ENCODE measurements around the gene PDILT. TPM values are rescaled to one million over a fixed set of nuclear protein-coding genes. Genes with fewer than 3 reads are reported as not detected.

PDILT gene
- total and polyA plus RNA-seq, 9 donors: not detected

GRCh38 chr16:20320592-20320991 lies 83.9 kb downstream of the PDILT start:
- Histone ChIP-seq H3K9me3 (no peaks in the 10 kb centered on the region), H3K4me3 (no peak overlapping the region), H3K4me1 (ENCODE audit: insufficient read depth) (no peaks in the 10 kb centered on the region), H3K27me3 (no peaks in the 10 kb centered on the region), H3K36me3 (no peaks in the 10 kb centered on the region), H3K27ac (no peak overlapping the region)
- intact Hi-C loops (cut with DNase I): no loop called here
- TF ChIP-seq CTCF (IDR thresholded peaks at IDR 0.05) (no peak), EP300 (IDR thresholded peaks at IDR 0.05) (no peak), POLR2A (IDR thresholded peaks at IDR 0.05) (no peak)
- no peak for DNase-seq

- H3K27ac ChIP-seq: no peak overlapping the region
- no peaks in the 10 kb centered on the region for H3K27me3 ChIP-seq
- no peaks in the 10 kb centered on the region for H3K9me3 ChIP-seq
- DNase-seq: no peak
- TF ChIP-seq EP300 (IDR thresholded peaks at IDR 0.05): no peak
- no peak for TF ChIP-seq POLR2A (IDR thresholded peaks at IDR 0.05)
- no peak for TF ChIP-seq CTCF (IDR thresholded peaks at IDR 0.05)
- no peaks in the 10 kb centered on the region for H3K36me3 ChIP-seq
- H3K4me1 ChIP-seq (ENCODE audit: insufficient read depth): no peaks in the 10 kb centered on the region
- H3K4me3 ChIP-seq: no peak overlapping the region
- intact Hi-C loops (cut with DNase I): no loop called here
- WGBS, 3 donors: 72 to 82% (median 78%) methylated on average over 2 of the region's 2 CpGs
Measured at GRCh38 chr16:20320178-20320577, 84.4 kb downstream of the PDILT start.

- Histone ChIP-seq H3K27me3 (no peaks in the 10 kb centered on the region), H3K36me3 (no peaks in the 10 kb centered on the region), H3K9me3 (no peaks in the 10 kb centered on the region), H3K4me3 (no peak overlapping the region), H3K27ac (no peak overlapping the region), H3K4me1 (ENCODE audit: insufficient read depth) (no peaks in the 10 kb centered on the region)
- DNase-seq: no peak
- TF ChIP-seq CTCF (IDR thresholded peaks at IDR 0.05): no peak
- TF ChIP-seq EP300 (IDR thresholded peaks at IDR 0.05): no peak
- no peak for TF ChIP-seq POLR2A (IDR thresholded peaks at IDR 0.05)
- intact Hi-C loops (cut with DNase I): no loop called here
- WGBS, 3 donors: 52 to 66% (median 65%) methylated on average over 1 of the region's 1 CpG
Measured at GRCh38 chr16:20319406-20319805, 85.1 kb downstream of the PDILT start.

GRCh38 chr16:20318437-20318836 lies 86.1 kb downstream of the PDILT start:
- no peaks in the 10 kb centered on the region for H3K27me3 ChIP-seq
- no peaks in the 10 kb centered on the region for H3K9me3 ChIP-seq
- no peaks in the 10 kb centered on the region for H3K36me3 ChIP-seq
- no peak overlapping the region for H3K4me3 ChIP-seq
- no peak for TF ChIP-seq EP300 (IDR thresholded peaks at IDR 0.05)
- no peak for TF ChIP-seq CTCF (IDR thresholded peaks at IDR 0.05)
- no peak for TF ChIP-seq POLR2A (IDR thresholded peaks at IDR 0.05)
- H3K4me1 ChIP-seq (ENCODE audit: insufficient read depth): no peaks in the 10 kb centered on the region
- WGBS, 3 donors: 46 to 48% (median 46%) methylated on average over 3 of the region's 3 CpGs
- no peak overlapping the region for H3K27ac ChIP-seq
- DNase-seq: no peak
- intact Hi-C loops (cut with DNase I): no loop called here

- intact Hi-C loops (cut with DNase I): no loop called here
Measured at GRCh38 chr16:20318006-20318405, 86.5 kb downstream of the PDILT start.

More at GRCh38 chr16:20318006-20318405, 86.5 kb downstream of the PDILT start:
- 60 to 65% (median 61%) methylated on average over 7 of the region's 7 CpGs for WGBS, 3 donors
- no peaks in the 10 kb centered on the region for H3K36me3 ChIP-seq
- DNase-seq: no peak
- H3K9me3 ChIP-seq: no peaks in the 10 kb centered on the region
- H3K27ac ChIP-seq: no peak overlapping the region
- H3K27me3 ChIP-seq: no peaks in the 10 kb centered on the region
- TF ChIP-seq EP300 (IDR thresholded peaks at IDR 0.05) (no peak), CTCF (IDR thresholded peaks at IDR 0.05) (no peak), POLR2A (IDR thresholded peaks at IDR 0.05) (no peak)
- no peak overlapping the region for H3K4me3 ChIP-seq
- no peaks in the 10 kb centered on the region for H3K4me1 ChIP-seq (ENCODE audit: insufficient read depth)
